ENCODE measurements around the gene DNM3. TPM values are rescaled to one million over a fixed set of nuclear protein-coding genes. Genes with fewer than 3 reads are reported as not detected.

The DNM3 gene
- total and polyA plus RNA-seq, 9 of the 15 experiments (the other 6 are each of a cell fraction or from before 2014, with no cell fraction given) = 0.08 to 0.36 (median 0.22) TPM; not detected in 1

MicroRNAs encoded within 50 kb of the gene (microRNA counts, 767-probe panel; counts per million panel counts)
- microRNA hsa-miR-199a-3p+hsa-miR-199b-3p (2,533 counts per million, percentile 62 among the panel's probes with 10 or more counts), microRNA hsa-miR-199a-5p (1,344 counts per million, percentile 32 among the panel's probes with 10 or more counts), microRNA hsa-miR-214-3p (not detected)

Small RNAs within 50 kb of the gene (microRNA-seq; reads per million reads assigned to microRNA genes)
- gene MIR199A2 (ENCODE audit: borderline microRNAs expressed) = not detected
- not detected for gene MIR3120 (ENCODE audit: borderline microRNAs expressed)

Small RNAs within 50 kb of the gene (small RNA-seq; reads per million reads assigned to genes)
- gene MIR199A2 = not detected
- not detected for gene RNU6-157P

Other genes starting within 250 kb of the DNM3 start
- not detected in 2 replicates for gene MYOCOS, start 219.3 kb upstream of the DNM3 start, total RNA-seq (2014; rRNA removed)
- 0.07 TPM in 1 of 2 replicates, not detected in the other for gene MYOCOS, start 219.3 kb upstream of the DNM3 start, total RNA-seq (2014; rRNA removed; fragmentation: Illumina TruSeq; extraction: Trizol)
- gene MYOCOS, start 219.3 kb upstream of the DNM3 start, total RNA-seq (2015; rRNA removed; fragmentation: Illumina TruSeq; extraction: Trizol) = 0.07 TPM in 1 of 2 replicates, not detected in the other
- not detected in 2 replicates for gene MYOCOS, start 219.3 kb upstream of the DNM3 start, total RNA-seq (2021)
- not detected in 2 replicates for gene MYOCOS, start 219.3 kb upstream of the DNM3 start, polyA plus RNA-seq (2011; rRNA removed)
- gene MYOCOS, start 219.3 kb upstream of the DNM3 start, polyA plus RNA-seq (2014; fragmentation: Illumina TruSeq; extraction: Trizol) = not detected in 2 replicates
- not detected for gene MYOCOS, start 219.3 kb upstream of the DNM3 start, polyA plus RNA-seq (2014; fragmentation: Nextera tagmentation; extraction: Ambion mirVana)
- gene MYOCOS, start 219.3 kb upstream of the DNM3 start, polyA plus RNA-seq (2014; rRNA removed) = not detected in 2 replicates
- not detected in 2 replicates for gene MYOC, start 188.8 kb upstream of the DNM3 start, total RNA-seq (2014; rRNA removed)
- gene MYOC, start 188.8 kb upstream of the DNM3 start, total RNA-seq (2014; rRNA removed; fragmentation: Illumina TruSeq; extraction: Trizol) = not detected in 2 replicates
- gene MYOC, start 188.8 kb upstream of the DNM3 start, total RNA-seq (2015; rRNA removed; fragmentation: Illumina TruSeq; extraction: Trizol) = not detected in 2 replicates
- not detected in 2 replicates for gene MYOC, start 188.8 kb upstream of the DNM3 start, total RNA-seq (2021)
- not detected in 2 replicates for gene MYOC, start 188.8 kb upstream of the DNM3 start, polyA plus RNA-seq (2011; rRNA removed)
- not detected in 2 replicates for gene MYOC, start 188.8 kb upstream of the DNM3 start, polyA plus RNA-seq (2014; fragmentation: Illumina TruSeq; extraction: Trizol)
- not detected for gene MYOC, start 188.8 kb upstream of the DNM3 start, polyA plus RNA-seq (2014; fragmentation: Nextera tagmentation; extraction: Ambion mirVana)
- gene MYOC, start 188.8 kb upstream of the DNM3 start, polyA plus RNA-seq (2014; rRNA removed) = not detected in 2 replicates
- 5.1 and 6.5 TPM in 2 replicates for gene VAMP4, start 99.4 kb upstream of the DNM3 start, total RNA-seq (2014; rRNA removed)
- gene VAMP4, start 99.4 kb upstream of the DNM3 start, total RNA-seq (2014; rRNA removed; fragmentation: Illumina TruSeq; extraction: Trizol) = 12.3 and 14.7 TPM in 2 replicates
- 10.0 and 11.1 TPM in 2 replicates for gene VAMP4, start 99.4 kb upstream of the DNM3 start, total RNA-seq (2015; rRNA removed; fragmentation: Illumina TruSeq; extraction: Trizol)
- 12.3 and 13.7 TPM in 2 replicates for gene VAMP4, start 99.4 kb upstream of the DNM3 start, total RNA-seq (2021)
- 12.5 and 21.4 TPM in 2 replicates for gene VAMP4, start 99.4 kb upstream of the DNM3 start, polyA plus RNA-seq (2011; rRNA removed)
- gene VAMP4, start 99.4 kb upstream of the DNM3 start, polyA plus RNA-seq (2014; fragmentation: Illumina TruSeq; extraction: Trizol) = 12.4 and 14.0 TPM in 2 replicates
- 1 to 10 TPM; 3.3 to 4.1 TPM for gene VAMP4, start 99.4 kb upstream of the DNM3 start, polyA plus RNA-seq (2014; fragmentation: Nextera tagmentation; extraction: Ambion mirVana)
- 11.4 and 11.9 TPM in 2 replicates for gene VAMP4, start 99.4 kb upstream of the DNM3 start, polyA plus RNA-seq (2014; rRNA removed)
- gene METTL13, start 59.8 kb upstream of the DNM3 start, total RNA-seq (2014; rRNA removed) = 49.3 and 65.1 TPM in 2 replicates
- 46.2 and 51.9 TPM in 2 replicates for gene METTL13, start 59.8 kb upstream of the DNM3 start, total RNA-seq (2014; rRNA removed; fragmentation: Illumina TruSeq; extraction: Trizol)
- 50.5 and 54.9 TPM in 2 replicates for gene METTL13, start 59.8 kb upstream of the DNM3 start, total RNA-seq (2015; rRNA removed; fragmentation: Illumina TruSeq; extraction: Trizol)
- gene METTL13, start 59.8 kb upstream of the DNM3 start, total RNA-seq (2021) = 54.9 and 62.0 TPM in 2 replicates
- gene METTL13, start 59.8 kb upstream of the DNM3 start, polyA plus RNA-seq (2011; rRNA removed) = 53.5 and 70.9 TPM in 2 replicates
- 61.3 and 78.9 TPM in 2 replicates for gene METTL13, start 59.8 kb upstream of the DNM3 start, polyA plus RNA-seq (2014; fragmentation: Illumina TruSeq; extraction: Trizol)
- 10 to 100 TPM; 18.9 to 23.4 TPM for gene METTL13, start 59.8 kb upstream of the DNM3 start, polyA plus RNA-seq (2014; fragmentation: Nextera tagmentation; extraction: Ambion mirVana)
- 55.2 and 59.7 TPM in 2 replicates for gene METTL13, start 59.8 kb upstream of the DNM3 start, polyA plus RNA-seq (2014; rRNA removed)